G401 (cell line): Measurements from ENCODE around the gene SGIP1. TPM values are rescaled to one million over a fixed set of nuclear protein-coding genes. Genes with fewer than 3 reads are reported as not detected.

Experiments
- DNase-seq: peaks from one replicate; pipeline ENCODE4 v3.0.0-alpha.2; 2015; ENCODE audit warnings: low spot score
- in situ Hi-C: cut with HindIII; loops from 2 replicates; pipeline ENCODE4 v1.10.0; 2016; ENCODE audit warnings: low sequenced_read_pairs, mixed read lengths
- total RNA-seq: library from RNA; depleted of rRNA; stranded (reverse); fragments of >200 nt; shearing (Covaris generic); gene quantifications from 2 replicates; pipeline ENCODE4 v1.2.3, GENCODE V29; 2014

Gene SGIP1
- total RNA-seq, 1 experiment from 2014 or later: not detected

DNA sequence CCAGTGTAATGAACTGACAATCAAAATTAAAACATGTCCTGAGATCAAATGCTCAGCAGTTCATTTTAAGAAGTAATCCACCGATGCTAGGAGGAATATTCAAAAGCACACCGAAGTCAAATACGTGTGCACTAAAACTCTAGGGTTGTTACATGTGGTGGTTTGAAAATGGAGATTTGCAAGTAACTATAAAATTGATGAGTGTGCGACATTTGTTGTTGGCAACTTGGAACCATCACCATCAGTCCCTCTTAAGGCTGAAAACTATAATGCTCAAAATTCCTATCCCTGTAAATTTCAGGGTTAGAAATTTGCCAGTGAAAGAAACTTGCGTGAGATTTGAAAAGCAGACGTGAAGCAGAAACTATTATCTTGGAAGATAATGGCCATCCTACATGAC lies 13.3 kb upstream of the SGIP1 start:
- DNase-seq: no peak
- in situ Hi-C loops: no loop called here

DNA sequence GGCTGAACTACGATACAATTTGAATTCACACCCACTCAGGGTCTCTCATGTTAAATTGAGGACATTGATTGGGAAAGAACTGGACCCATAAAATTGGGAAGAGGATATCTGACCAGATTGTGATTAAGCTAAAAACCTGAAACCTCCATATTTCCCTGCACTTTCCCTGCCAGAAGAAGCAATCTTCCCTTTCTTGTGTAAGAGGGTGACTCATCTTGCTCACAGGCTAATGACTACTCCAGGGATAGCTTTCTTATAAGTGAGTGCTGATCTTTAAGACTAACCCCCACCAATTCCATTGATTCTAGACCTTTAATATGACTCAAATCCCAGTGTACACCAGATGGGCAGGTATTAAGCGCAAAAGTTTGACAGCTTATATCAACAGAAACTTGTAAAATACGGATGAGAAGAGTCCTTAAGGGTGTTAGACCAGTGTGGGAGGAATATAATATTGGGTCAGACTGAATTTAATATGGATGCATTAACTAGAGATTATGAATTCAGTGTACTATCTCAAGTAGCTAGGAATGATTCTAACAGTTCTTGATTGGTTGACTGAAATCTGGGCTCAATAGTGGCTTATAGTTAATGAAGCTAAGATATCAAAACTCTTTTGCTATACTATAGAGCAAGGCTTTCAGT lies 12.1 kb upstream of the SGIP1 start:
- in situ Hi-C loops: no loop called here
- no peak for DNase-seq

DNA sequence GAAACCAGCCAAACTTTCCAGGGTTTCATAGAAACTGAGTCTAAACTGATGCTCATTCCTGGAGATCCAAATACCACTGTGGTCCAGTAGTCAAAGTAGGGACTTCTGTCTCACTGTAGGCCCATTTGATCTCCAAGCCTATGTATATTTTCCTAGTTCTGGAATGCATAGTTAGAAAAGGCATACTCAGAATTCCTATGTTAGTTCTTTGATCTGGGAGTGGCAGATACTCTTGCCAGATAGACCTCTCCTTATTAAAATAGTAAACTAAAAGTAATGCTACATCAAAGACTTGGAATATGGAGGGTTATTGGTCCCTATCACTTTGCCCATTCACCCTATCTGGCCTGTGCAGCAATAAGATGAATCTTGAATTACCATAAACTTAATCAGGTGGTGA lies 10.4 kb upstream of the SGIP1 start:
- no peak for DNase-seq
- in situ Hi-C loops: no loop called here

DNA sequence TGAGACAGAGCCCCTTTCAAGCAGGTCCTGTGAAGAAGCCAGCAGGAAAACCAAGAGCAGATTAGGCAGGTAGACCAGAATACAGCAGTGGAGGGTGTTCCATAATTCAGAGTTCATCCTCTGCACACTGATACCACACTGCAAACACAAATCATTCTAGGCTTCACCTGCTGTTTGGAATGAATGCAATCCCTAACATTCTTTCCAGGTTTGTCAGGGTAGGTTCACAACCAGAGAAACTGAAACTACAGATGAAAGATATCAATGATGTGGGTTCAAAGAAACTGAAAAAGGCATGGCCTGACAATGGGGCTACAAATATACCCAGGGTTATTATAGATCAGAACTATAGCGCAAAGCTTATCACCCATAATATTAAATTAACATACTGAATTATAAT lies 8.9 kb upstream of the SGIP1 start:
- in situ Hi-C loops: no loop called here
- DNase-seq: no peak

DNA sequence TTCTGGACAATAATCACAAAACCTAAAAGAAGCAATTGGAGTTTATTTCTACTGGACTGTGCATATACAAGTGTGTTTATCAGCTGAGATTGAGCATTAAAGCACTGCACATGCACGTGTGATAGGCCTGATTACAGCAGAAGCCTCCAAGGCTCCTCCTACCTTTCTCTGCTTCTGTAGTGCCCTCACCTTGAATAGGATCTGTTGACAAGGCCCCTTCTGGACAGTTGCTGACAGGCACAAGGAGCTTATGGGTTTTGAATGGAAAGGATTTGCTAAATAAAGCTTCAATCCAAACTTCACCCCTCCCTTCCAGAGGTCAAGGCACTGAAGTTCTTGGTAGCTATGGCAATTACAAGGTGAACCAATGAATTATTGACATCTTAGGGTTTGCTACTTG lies 7.9 kb upstream of the SGIP1 start:
- DNase-seq: no peak
- in situ Hi-C loops: no loop called here

DNA sequence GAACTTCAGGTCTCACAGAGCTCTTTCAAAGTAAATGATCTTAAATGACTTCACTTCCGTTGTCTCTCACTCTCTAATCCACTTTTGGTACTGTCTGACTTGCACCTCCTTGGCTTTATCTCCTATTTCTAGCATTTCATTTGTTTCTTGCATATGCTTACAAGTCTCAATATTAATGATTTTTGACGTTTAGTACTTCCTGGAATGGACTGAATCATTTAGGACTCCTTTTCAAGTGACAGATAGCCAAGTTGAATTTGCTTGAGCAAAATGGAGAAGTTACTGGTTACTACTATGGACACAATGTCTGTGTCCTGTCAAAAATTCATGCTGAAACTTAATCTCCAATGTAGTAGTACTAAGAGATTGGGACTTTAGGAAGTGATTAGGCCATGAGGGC lies 7.0 kb upstream of the SGIP1 start:
- DNase-seq: no peak
- in situ Hi-C loops: no loop called here

DNA sequence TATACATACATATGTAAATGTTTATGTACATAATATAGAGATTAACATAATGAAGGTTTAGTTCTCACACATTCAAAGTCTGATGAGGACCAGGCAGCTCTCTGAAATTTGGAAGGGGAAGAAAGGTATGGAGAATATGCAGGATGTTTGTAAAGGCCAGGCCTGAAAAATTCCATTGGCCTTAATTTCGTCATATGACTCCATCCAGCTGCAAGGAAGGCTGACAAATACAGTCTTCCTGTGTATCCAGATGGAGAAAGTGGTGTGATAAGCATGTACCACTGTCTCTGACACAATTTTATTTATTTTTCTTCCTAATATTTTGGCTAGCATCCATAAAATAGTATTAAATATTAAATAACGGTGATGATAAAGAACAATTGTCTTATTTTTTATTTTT lies 6.3 kb upstream of the SGIP1 start:
- DNase-seq: no peak
- in situ Hi-C loops: no loop called here

DNA sequence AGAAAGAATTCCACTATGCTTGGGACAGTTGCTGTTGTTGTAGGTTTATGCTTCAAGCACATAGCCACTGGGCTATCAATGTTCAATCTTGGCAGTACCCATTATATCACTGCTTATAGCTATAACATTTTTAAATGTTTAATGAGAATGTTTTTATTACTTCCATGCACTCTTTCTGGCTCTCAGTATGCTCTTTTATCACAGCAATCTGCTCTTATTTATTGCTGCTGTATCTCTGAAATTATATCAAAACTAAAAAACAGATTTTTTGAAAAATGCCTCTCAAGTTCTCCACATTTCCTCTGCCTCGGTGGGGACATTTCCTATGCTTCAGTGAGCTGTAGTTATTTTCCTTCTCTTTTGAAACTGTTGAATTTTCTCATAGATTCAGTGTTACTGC lies 5.4 kb upstream of the SGIP1 start:
- in situ Hi-C loops: no loop called here
- no peak for DNase-seq

DNA sequence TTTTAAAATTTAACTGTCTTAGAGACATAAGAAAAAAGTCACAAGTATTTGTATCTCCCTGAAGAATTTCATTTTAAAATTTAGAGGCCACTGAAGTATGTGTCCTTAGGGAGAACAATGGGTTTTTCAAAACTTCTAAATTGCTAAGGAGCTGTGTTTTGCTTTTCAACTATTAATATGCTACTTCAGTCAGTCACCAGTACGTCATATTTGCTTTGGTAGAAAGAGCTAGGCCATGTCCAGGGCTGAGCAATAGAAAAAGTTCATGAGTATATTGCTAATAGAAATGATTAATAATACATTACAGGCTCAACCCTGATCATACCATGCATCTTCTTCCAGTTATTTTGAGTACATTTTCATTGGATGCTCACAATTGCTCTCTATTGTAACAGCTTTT lies 1.7 kb upstream of the SGIP1 start:
- DNase-seq: peak; percentile 34
- in situ Hi-C loops: no loop called here

DNA sequence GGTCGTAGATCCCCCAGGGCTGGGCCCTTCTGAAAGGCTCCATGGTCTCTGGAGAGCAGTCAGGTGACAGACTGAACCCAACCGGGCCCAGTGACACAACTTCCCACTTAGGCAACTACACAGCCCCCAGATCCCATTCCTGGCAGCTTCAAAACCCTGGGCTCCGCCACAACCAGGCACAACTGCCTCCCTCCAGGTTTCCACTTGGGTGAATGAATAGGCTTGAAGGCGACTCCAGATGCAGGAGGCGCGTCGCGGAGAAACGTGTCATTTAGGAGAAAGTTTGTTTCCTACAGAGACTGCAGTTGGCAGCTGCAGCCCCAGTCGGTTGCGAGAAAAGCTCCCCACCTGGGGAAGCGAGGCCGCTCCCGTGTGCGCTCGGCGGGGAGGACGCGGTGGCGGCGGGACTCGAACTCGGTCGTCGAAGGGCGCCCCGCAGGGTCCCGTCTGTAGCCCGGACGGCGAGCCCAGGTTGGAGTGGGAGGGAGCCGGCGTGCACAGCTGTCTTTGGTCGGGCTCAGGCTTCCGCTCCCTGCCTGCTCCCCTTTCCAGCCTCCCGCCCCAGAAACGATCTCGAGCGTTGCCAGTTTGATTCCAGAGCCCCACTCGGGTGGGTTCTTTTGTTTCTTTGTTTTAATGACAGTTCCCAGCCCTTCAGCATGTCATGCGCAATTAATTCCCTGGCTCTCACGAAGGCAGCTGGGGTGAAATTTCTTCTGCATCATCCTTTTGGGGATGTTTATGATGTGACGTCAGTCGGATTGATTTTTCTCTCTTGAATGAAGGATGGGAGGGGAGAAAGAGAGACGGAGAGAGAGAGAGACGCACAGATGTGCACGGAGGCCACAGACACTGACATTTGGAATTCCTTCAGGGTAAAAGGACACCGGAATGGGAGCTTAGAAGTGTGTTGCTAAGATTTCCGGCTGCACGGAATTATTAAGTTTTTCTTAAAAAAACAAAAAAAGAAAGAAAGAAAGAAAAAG lies 862 bp upstream of the SGIP1 start:
- in situ Hi-C loops: no loop called here
- peak; percentile 50 for DNase-seq

DNA sequence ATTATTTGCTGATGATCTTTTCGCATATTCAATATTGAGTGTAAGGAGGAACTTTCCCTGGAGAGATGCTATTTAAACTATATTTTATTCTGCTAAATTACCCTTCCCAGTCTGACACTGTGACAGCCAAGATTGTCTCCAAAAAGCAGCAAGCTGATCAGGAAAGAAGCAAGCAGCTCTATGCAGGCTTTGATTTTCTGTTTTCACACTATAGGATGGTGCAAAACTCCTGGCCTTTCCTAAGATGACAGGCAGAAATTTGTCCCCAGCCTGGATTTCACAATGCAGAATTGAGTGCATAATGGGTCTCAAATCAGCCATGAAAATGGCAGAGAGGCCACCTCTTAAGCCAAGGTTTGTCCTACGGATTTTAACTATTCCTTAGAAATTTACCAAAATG lies 1.1 kb downstream of the SGIP1 start:
- DNase-seq: peak; percentile 55
- in situ Hi-C loops: no loop called here

DNA sequence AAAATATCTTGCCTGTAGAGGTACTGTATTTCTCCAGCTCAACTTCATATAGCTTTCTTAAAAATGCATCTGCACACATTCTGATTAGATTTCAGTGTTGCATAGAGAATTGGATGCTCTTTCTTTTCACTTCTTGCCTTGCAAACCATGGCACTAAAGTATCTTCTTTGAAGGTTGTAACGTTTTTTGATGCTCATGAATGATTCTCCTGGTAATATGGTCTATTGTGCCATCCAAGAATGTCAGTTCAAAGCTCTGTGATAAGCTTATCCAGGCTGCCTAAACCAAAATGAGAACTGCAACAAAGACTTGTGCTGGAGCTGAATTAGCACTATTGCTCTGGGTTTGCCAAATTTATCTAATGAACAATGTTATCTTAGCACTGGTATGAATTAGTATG lies 1.9 kb downstream of the SGIP1 start:
- DNase-seq: peak; percentile 58
- in situ Hi-C loops: no loop called here

DNA sequence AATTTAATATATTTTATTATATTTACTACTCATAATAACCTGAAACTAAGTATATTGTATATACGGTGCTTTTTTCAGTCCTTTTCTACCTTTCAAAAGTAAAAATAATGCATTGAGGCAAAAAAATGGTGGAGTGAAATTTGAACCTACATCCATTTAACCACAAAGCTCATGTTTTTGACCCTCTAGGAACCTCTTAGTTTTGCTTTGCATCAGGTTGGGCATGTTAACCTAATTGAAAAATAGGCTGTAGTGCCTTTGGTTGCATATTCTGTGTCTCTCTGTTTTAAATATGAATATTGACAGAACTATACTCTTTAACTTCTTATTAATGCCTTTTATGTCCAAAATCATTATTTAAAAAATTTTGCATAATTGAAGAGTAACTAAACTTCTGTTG lies 3.8 kb downstream of the SGIP1 start:
- no peak for DNase-seq
- in situ Hi-C loops: no loop called here

DNA sequence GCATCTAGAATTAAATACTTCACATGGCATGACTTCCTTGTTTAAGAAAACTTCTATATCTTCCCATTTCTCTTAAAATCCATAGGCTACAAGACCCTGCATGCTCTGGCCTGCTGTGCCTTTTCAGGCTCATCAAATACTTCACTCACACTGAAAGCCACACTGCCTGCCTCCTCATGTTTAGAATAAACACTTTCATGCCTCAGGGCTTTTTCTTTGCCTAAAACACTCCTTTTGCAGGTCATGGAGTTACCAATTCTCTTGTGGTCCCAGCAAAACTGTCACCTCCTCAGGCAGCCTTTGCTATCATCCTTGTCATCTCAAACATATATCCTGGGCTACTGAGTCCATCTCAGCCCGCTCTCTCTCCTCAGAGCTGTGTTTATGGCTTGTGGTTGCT lies 5.5 kb downstream of the SGIP1 start:
- in situ Hi-C loops: no loop called here
- DNase-seq: no peak

DNA sequence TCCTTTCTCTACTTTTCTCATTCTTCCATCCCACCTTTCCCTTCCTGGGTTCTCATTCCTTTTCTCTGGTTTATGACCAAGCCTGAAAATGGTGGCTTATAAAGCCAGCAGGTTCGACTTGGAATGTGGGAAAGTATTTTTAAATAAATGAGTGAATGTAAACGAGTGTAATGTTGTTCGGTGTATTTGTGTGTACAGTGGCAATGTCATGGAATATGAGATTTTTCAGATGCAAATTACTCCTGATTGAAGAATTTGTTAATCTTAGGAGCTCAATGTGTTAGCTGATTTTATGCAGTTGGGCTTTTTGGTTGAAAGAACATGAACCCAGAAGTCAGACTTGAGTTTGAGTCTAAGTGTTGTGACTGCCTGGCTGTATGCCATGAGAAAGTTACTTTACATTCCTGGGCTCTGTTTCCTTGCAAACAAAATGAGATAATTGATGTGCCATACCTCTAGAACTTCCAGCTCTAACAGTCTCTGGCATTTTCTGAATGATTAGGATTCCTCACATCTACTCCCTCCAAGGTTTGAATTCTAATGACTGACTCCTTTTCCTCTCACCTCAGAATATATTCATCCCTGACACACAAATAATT lies 6.6 kb downstream of the SGIP1 start:
- in situ Hi-C loops: no loop called here
- DNase-seq: no peak

DNA sequence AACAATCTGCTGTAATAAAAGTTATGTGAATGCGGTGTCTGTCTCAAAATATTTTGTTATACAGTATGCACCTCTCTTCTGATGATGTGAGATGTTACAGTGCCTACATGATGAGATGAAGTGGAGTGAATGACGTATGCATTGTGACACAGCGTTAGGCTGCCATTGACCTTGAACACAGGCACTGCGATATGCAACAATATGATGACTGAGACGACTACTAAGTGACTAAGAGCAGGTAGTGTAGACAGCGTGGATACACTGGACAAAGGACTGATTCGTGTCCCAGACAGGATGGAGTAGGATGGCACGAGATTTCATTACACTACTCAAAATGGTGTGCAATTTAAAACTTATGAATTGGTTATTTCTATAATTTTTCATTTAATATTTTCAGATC lies 8.4 kb downstream of the SGIP1 start:
- in situ Hi-C loops: no loop called here
- no peak for DNase-seq

DNA sequence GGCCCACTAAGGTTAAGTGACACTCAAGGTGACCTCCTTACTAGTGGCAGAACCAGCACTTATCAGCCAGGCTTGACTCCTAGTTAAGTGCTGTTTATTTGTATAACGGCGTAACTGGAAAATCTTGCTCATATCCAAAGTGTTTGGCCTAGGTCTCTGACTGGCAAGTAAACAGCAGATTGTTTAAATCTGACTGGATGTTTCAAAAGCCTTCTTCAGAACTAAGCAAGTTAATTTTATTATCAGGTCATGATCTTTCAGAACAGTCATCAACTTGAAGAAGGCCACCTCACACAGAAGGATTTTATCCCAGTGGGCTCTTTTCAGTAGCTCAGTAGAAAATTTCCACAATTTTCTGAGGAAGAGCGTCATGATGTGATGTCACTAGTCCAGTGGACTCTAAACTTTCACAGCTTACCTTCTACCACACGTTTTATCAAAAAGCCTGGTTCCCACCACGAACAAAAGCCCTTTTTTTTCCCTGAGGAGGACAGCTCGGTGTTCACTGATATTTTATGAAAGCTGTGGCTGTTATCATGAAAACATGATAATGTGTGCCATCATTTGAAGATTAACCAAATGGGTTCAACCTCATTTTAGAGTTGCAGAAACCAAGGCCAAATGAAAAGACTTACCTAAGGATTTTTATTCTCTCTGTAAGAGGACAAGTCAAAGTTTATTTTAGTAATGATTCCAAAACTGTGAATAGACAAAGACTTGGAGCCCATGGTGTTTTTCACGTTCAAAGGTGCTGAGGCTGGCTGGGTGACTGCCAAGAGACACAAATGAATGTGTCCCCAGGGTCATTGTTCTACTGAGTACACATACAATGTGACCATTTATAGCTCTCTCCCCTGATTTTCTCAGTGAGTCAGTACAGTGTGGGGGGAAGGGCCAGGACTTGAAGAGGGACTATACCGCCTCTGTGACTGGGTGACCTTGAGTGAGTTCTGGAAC lies 9.1 kb downstream of the SGIP1 start:
- in situ Hi-C loops: no loop called here
- DNase-seq: no peak

DNA sequence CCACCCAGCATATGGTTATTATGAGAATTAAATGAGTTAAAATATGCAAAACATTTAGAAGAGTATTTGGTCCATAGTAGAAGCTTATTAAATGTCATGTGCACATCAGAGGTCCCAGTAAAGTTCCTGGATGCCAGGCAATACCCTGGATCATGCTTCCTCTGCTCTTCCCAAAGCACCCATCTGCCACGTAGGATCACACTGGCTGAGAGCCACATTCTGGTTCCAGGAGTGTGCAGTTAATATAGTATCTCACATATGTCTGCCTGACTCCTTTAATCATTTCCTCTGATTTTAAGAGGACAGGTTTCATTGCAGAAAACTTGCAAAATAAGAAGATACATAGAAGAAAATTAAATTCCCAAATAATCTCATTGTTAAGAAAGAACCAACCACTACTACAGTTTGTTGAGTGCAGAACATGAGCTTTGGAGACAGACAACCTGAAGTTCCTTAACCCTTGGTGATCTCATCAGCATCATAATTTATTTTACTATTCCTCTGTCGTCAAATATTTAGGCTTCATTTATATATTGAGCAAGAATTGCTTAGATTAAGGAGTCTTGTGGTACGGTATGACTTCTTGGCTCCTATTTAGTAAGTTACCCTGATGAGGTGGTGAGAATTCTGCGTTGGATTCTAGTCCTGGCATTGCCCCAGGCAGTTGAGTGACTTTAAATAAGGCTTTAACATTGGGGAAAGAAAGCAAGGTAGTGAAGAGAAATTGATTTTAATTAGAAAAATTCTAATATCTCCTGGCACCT lies 12.3 kb downstream of the SGIP1 start:
- in situ Hi-C loops: no loop called here

DNA sequence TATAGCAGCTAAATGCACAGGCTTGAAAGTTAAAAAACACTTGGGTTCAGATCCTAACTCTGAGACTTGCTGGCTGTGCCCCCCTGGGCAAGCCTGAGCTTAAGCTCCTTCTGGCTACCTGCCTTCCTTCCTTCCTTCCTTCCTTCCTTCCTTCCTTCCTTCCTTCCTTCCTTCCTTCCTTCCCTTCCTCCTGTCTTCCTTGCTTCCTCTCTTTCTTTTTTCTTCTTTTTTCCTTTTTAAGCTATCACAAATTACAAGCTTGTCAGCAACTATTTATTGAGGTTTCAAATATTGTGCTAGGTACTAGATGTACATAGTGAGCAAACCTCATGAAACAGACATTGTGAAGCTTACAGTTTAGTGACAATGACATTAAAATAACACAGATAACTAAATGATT lies 15.1 kb downstream of the SGIP1 start:
- in situ Hi-C loops: no loop called here
- no peak for DNase-seq

More for the DNA sequence above, 12.3 kb downstream of the SGIP1 start:
- DNase-seq: peak; percentile 61
